ENCODE results near the gene DRAM2. TPM values are rescaled to one million over a fixed set of nuclear protein-coding genes. Genes with fewer than 3 reads are reported as not detected.

The DRAM2 gene
- total and polyA plus RNA-seq, 10 of the 15 experiments (the other 5 are each of a cell fraction or from before 2014, with no cell fraction given), result 39.1 to 229 (median 79.4) TPM

DNA sequence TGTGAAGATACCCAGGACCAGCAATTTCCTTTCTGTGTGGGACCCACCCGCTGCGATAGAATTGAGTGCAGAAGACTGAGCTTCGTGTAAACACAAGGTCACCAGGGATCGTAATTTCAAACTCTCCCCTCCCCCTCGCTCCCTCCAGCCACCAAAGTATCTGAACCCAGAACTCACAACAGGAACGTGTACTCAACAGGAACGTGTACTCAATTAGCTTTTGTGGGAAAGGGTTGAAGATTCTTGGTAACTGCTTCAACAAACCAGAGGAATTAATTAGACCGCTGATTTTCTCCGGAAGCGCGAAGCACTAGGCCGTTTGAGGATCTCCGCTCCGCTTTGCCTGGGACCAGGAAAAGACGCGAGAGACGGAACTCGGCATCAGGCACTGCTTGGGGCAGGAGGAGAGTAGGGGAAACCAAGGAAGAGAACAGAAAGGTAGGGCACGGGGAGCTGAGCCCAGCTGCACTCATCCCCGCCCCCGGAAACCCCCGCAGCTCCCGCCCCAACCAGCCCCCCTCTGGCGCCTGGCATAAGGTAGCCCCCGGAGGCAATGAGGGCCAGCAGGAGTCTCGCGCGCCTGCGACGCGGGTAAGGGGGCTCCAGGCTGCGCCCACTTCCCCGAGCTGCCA, 453 bp downstream of the DRAM2 start:
- peak; percentile 56 for FAIRE-seq
- TF ChIP-seq SREBF1 (IDR thresholded peaks at IDR 0.05; ENCODE audit: low read length) (no peak), SUZ12 (IDR thresholded peaks at IDR 0.05; ENCODE audit: unreplicated experiment) (no peak), PAX8 (IDR thresholded peaks at IDR 0.05) (no peak), EP300 (IDR thresholded peaks at IDR 0.05; ENCODE audit: borderline replicate concordance in 1 of 2, control insufficient read depth in 1 of 2, low read depth in 2 of 2, low read length in 2 of 2) (0 out of 4 replicates have a peak, but pooled peaks of 1 of the 2 experiments have one; percentile 18), ATF7 (IDR thresholded peaks at IDR 0.05; ENCODE audit: low read depth) (0 out of 2 replicates have a peak, but pooled peaks have one; percentile 32), ZNF207 (IDR thresholded peaks at IDR 0.05; ENCODE audit: borderline replicate concordance) (no peak), ZSCAN29 (IDR thresholded peaks at IDR 0.05) (no peak), FOXK2 (IDR thresholded peaks at IDR 0.05) (no peak), BACH1 (IDR thresholded peaks at IDR 0.05; ENCODE audit: borderline replicate concordance) (no peak), SMAD5 (IDR thresholded peaks at IDR 0.05; ENCODE audit: low read depth) (no peak), MTA2 (IDR thresholded peaks at IDR 0.05; ENCODE audit: low read depth) (peak; percentile 63), ZNF384 (IDR thresholded peaks at IDR 0.05; ENCODE audit: borderline replicate concordance, low read depth, low read length) (no peak), IKZF1 (conservative IDR thresholded peaks at IDR 0.05) (peak; percentile 61; the same call in 1 of the 2 replicates)
- TF ChIP-seq, protein P1, sequence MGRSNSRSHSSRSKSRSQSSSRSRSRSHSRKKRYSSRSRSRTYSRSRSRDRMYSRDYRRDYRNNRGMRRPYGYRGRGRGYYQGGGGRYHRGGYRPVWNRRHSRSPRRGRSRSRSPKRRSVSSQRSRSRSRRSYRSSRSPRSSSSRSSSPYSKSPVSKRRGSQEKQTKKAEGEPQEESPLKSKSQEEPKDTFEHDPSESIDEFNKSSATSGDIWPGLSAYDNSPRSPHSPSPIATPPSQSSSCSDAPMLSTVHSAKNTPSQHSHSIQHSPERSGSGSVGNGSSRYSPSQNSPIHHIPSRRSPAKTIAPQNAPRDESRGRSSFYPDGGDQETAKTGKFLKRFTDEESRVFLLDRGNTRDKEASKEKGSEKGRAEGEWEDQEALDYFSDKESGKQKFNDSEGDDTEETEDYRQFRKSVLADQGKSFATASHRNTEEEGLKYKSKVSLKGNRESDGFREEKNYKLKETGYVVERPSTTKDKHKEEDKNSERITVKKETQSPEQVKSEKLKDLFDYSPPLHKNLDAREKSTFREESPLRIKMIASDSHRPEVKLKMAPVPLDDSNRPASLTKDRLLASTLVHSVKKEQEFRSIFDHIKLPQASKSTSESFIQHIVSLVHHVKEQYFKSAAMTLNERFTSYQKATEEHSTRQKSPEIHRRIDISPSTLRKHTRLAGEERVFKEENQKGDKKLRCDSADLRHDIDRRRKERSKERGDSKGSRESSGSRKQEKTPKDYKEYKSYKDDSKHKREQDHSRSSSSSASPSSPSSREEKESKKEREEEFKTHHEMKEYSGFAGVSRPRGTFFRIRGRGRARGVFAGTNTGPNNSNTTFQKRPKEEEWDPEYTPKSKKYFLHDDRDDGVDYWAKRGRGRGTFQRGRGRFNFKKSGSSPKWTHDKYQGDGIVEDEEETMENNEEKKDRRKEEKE (IDR thresholded peaks at IDR 0.05), result no peak
- TF ChIP-seq, protein P2, sequence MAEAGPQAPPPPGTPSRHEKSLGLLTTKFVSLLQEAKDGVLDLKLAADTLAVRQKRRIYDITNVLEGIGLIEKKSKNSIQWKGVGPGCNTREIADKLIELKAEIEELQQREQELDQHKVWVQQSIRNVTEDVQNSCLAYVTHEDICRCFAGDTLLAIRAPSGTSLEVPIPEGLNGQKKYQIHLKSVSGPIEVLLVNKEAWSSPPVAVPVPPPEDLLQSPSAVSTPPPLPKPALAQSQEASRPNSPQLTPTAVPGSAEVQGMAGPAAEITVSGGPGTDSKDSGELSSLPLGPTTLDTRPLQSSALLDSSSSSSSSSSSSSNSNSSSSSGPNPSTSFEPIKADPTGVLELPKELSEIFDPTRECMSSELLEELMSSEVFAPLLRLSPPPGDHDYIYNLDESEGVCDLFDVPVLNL (IDR thresholded peaks at IDR 0.05; ENCODE audit: low read depth, low read length), result no peak
- TF ChIP-seq, protein P3, sequence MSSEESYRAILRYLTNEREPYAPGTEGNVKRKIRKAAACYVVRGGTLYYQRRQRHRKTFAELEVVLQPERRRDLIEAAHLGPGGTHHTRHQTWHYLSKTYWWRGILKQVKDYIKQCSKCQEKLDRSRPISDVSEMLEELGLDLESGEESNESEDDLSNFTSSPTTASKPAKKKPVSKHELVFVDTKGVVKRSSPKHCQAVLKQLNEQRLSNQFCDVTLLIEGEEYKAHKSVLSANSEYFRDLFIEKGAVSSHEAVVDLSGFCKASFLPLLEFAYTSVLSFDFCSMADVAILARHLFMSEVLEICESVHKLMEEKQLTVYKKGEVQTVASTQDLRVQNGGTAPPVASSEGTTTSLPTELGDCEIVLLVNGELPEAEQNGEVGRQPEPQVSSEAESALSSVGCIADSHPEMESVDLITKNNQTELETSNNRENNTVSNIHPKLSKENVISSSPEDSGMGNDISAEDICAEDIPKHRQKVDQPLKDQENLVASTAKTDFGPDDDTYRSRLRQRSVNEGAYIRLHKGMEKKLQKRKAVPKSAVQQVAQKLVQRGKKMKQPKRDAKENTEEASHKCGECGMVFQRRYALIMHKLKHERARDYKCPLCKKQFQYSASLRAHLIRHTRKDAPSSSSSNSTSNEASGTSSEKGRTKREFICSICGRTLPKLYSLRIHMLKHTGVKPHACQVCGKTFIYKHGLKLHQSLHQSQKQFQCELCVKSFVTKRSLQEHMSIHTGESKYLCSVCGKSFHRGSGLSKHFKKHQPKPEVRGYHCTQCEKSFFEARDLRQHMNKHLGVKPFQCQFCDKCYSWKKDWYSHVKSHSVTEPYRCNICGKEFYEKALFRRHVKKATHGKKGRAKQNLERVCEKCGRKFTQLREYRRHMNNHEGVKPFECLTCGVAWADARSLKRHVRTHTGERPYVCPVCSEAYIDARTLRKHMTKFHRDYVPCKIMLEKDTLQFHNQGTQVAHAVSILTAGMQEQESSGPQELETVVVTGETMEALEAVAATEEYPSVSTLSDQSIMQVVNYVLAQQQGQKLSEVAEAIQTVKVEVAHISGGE (CRISPR knock-in tag; IDR thresholded peaks at IDR 0.05), result no peak

More for the DNA sequence above, 453 bp downstream of the DRAM2 start:
- TSS peak; percentile 71 for BruUV-seq (replicated peaks)
- DNase-seq (ENCODE audit: low read depth, low spot score) (peak; percentile 60), ATAC-seq (peak; percentile 63)
- no peaks in the 10 kb centered on the region for H4K20me1 ChIP-seq (ENCODE audit: control insufficient read depth, insufficient read depth)
- H3K79me2 ChIP-seq (ENCODE audit: control insufficient read depth, insufficient read depth, low read length), result peaks cover 76% of the 10 kb centered on the region
- peak overlapping the region; percentile 89 for H3K27ac ChIP-seq (ENCODE audit: control insufficient read depth, insufficient read depth)
- POLR2A ChIA-PET, result interaction anchor here (0.7 to 9.1 kb wide), 13 partner anchors 9 to 268 kb away, joined by 3 to 62 read pairs (median 5); no protein-coding TSS in a partner anchor
- H3K36me3 ChIP-seq (ENCODE audit: control insufficient read depth in 2 of 2, insufficient read depth in 2 of 2, low read length in 1 of 2), result peaks cover 0 to 9% of the 10 kb centered on the region in 2 experiments; a peak in 1 of 4 replicates
- H3K9ac ChIP-seq (ENCODE audit: control insufficient read depth, insufficient read depth, low read length), result peak overlapping the region; percentile 93
- no peaks in the 10 kb centered on the region; the same call in 2 of the 3 replicates for H3K9me3 ChIP-seq (replicated peaks; ENCODE audit: control insufficient read depth, insufficient read depth, low read length)
- H3K4me3 ChIP-seq, result peak overlapping the region; percentile 95
- intact Hi-C loops (cut with micrococcal nuclease; ENCODE audit: unreplicated experiment), result loop anchor here (10.0 kb wide), 1 partner anchor 465 kb away; no protein-coding TSS in a partner anchor
- WGBS (ENCODE audit: insufficient coverage, insufficient replicate concordance, low lambda C conversion rate, missing lambda C conversion rate), result under 1% methylated on average over 20 of the region's 33 CpGs
- H2AFZ ChIP-seq (ENCODE audit: control insufficient read depth, low read depth, low read length), result peak overlapping the region; percentile 68
- H3K27me3 ChIP-seq (replicated peaks in 1 of 2; ENCODE audit: control insufficient read depth in 2 of 2, insufficient read depth in 2 of 2, low read length in 1 of 2), result no peaks in the 10 kb centered on the region
- peaks cover 14% of the 10 kb centered on the region for H3K4me1 ChIP-seq (ENCODE audit: control insufficient read depth, insufficient read depth, low read length)
- peak overlapping the region; percentile 91 for H3K4me2 ChIP-seq (ENCODE audit: control insufficient read depth, insufficient read depth)
- CTCF ChIA-PET, result interaction anchor here (0.7 to 7.4 kb wide), 10 partner anchors 11 to 193 kb away, joined by 3 to 36 read pairs (median 4); no protein-coding TSS in a partner anchor
- RAD21 ChIA-PET (ENCODE audit: unreplicated experiment), result interaction anchor here (0.7 to 7.9 kb wide), 14 partner anchors 10 to 109 kb away, joined by 3 to 109 read pairs (median 6); partner anchors contain the start of gene DENND2D
- SMC1A ChIA-PET (ENCODE audit: uncharacterized antibody, unreplicated experiment), result interaction anchor here (1.0 to 13.3 kb wide), 13 partner anchors 9 to 264 kb away, joined by 3 to 164 read pairs (median 5); no protein-coding TSS in a partner anchor
- in situ Hi-C loops (cut with MboI), result no loop called here
